RPMI8226 (cell line): ENCODE results near the gene RAX.

Experiments used
- DNase-seq: peaks from one replicate; pipeline ENCODE4 v3.0.0-alpha.2; 2015

Gene RAX

DNA sequence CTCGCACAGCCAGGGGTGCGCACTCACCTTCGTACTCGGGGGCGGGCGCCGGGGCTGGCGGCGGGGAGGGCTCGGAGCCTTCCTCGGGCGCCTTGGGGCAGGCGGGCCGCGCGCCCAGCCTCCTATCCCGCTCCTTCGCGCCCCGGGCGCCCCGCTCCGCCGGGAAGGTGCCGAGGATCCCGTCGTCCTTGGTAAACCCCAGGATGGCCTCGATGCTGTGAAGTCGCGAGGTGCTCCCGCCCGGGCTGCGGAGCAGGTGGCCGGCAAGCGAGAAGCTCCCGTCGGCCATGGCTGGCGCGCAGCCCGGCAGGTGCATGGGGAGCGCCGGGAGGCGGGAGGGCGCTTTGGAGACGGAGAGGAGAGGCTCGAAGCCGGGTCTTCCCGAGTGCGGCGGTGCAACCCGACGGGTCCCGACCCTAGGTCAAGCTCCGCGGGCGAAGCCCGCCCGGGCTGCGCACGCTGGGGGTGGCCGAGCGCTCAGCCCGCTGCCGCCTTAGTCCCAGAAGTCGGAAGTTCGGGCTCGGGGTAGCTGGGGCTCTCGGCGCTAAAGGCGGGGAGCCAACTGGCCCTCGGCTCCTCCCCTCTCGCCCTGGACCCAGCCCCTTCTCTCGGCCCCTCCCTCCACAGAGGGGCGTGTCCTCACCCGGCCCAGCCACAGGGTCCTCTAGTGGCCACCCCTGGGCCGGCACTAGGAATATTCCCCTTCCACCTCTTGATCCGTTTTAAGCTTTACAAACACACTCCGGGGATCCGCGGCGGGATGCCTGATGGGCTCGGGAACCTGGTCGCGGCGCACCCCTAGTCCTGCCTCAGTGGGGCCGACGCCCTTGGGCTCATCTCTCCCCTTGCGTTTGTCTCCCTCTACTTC, at the start of gene RAX:
RAX (minus strand) TSS at position 564 of the 868 bp plus-strand sequence; CDS start at position 316, 248 bp downstream.
- DNase-seq: no peak

DNA sequence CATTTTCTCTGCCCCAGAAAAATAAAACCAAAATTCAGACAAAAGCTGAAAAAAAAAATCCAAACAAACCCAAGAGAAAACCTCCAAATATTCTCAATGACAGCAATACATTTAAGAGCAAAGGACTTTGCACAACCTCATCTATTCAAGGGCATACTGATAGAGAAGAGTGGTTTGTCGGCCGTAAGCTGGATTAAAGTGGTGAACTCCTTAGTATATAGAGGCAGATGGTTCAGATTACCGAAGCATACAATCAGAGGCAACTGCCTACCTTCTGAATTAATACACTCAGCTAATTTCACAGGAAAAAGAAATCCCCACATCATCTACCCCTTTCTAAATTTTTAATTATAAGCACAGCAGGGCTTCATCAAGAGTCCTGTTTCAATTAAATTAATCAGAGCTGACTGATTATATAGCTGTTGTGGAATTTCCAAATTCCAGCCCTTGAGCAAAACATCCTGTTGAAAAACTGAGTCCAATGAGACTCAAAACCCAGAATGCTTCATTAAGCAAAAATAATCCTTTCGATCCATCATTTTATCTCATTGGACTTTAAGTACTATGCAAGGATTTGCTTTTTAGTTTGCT, 45.3 kb upstream of the RAX start, which contains the start of gene CPLX4:
CPLX4 (minus strand) TSS at position 190 of the 591 bp plus-strand sequence; CDS start at position 3, 187 bp downstream.
- no peak for DNase-seq

DNA sequence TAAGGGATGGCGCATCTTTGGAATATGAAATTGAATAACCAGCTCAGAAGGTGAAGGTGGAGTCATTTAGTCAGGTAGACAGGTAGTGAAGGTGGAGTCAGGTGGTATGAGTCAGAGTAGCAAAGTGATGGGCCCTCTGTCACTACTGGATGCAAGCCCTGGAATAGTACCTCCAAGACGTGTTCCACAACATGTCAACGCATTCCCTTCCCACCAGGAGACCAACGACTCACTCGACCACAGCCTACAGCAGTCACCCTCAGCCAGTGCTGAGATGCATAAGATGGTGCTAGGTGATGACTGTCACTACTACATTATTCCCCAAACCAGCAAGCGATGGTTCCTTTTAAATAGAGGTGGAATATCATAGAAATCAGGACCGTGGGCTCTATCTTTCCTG, 38.4 kb upstream of the RAX start:
- no peak for DNase-seq

DNA sequence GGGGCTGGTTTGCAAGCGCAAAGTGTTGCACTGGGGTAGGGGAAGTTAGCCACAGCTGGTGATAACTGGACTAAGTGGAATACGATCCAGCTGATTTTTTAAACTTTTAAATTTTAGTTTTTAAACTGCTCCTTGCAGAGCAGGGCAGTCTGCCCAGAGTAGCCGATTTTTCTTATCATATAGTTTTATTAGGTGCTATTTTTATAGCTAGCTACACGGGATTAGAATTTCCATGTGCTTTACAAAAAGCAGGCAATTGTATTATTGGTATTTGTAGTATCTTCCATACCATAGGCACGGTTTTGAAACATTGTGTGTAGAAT, 35.6 kb upstream of the RAX start:
- DNase-seq: no peak

DNA sequence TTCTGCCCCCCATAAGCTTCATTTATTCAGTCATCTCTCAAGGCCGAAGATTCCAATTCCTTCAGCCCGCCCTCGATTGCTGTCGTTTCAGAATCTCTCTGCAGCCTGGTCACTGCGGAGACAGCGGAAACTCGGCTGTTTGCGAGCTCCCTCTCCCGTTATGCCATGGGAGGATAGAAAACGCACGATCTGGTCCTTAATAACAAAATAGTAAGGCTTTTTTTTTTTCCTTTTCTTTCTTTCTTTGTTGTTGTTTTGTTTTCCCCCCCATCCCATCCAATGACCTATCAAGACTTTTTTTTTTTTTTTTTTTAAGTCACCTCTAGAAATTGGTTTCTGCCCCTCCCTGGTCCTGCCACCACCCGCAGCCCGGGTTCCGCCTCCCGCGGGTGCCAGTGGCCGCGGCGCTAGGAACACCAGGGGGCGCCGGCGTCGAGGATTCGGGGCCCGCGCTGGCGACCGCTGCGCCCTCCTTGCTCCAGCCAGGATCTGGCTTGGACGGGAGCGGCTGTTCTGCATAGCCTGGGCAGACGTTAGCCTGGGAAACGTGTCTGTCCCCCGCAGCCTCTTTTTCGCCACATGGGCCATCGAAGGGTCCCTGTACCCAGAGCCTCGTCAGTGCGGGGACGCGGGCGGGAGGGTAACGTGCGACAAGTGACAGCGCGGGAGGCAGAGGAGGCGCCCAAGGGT, 35.1 kb upstream of the RAX start:
- peak; percentile 82 for DNase-seq

DNA sequence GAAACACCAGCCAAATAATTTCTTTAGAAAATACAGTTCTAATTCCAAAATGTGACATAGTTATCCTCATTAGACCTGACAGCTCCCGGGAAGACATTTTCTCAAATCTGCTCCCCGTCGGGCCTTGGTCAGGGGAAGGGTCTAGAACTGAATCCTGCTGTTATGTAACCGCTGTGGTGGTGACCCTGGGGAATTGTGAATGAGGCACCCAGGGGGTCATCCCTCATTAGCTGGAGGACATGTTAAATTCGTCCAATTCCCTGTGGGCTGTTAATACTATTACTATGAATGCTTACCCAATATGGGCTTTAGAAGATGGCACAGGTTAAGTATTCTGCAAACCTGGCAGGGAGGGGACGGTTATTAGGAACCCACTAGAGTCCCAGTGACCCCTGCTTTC, 33.4 kb upstream of the RAX start:
- DNase-seq: no peak

DNA sequence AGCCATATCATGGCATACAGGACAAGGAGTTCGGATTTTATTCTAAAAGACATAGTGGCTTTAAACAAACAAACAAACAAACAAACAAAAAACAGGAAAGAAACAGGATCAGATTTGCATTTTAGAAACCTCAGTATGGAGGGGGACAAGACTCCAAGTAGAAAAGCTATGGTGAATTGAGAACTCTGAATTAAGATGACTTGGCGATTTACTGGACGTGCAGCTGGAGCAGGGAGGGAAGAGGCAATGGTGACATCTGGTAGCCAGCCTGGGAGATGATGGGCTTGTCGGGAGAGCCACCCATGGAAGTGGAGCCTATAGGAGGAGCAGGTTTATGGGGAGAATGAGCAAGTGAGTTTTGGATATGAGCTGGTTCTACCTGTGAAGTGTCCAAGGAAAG, 32.0 kb upstream of the RAX start:
- no peak for DNase-seq

DNA sequence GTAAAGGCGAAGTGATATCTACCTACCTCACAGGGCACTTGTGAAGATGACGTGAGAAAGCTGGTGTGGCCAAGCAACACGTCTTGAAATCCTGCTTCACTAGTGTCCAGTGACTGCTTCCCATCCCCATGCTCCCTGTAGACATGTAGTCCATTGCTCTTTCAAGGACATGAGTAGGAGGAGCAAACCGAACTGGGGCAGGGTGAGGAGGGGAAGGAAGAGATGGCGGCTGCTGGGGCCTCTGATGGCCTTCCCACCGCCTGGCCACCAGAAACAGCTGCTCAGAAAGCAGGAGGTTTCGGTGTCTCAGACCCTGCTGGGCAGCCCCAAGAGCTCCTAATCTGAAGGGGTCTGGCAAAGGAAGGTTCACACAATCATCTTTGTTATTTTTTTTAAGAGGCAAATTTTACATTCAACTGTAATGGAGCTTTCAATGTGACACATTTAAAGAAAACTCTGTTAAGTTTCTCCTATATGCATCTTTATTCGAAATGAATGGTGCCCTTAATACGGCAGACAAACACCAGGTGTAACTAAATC, 30.5 kb upstream of the RAX start:
- no peak for DNase-seq

DNA sequence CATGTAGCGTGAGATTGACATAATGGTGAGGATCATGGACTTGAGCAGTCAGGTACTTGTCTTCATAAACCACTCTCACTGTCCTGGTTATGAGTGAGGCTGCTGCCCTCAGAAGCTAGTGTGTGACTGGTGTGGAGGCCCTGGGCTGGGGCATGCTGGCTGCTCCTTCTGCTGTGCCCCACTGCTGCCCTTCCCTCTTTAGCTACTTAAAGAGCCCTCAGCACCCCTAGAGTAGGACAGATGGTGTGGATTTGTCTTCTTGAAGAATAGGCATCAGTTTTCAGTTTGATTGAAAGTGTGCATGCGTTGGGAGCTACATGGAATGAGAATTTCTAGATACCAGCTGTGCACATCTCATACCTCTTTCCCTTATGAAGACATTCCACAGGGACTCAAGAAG, 29.8 kb upstream of the RAX start:
- DNase-seq: no peak

DNA sequence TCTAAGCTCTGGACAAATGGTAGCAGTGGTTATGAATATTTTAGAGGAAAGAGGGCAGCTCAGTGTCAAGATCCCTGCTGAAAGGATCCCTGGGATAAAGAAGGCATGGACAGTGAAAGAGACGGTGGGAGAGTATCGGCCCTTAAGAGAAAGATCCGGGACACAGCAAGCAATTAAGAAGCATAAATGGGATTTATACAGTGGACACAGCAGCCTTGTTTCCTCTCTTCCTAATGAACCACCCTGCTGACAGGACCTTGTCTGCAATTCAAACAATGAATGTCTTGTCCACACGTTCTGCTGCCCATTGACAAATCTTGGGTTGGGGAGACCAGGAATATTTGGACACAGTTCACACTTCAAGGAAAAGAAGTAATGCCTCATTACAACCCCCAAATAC, 28.7 kb upstream of the RAX start:
- no peak for DNase-seq

DNA sequence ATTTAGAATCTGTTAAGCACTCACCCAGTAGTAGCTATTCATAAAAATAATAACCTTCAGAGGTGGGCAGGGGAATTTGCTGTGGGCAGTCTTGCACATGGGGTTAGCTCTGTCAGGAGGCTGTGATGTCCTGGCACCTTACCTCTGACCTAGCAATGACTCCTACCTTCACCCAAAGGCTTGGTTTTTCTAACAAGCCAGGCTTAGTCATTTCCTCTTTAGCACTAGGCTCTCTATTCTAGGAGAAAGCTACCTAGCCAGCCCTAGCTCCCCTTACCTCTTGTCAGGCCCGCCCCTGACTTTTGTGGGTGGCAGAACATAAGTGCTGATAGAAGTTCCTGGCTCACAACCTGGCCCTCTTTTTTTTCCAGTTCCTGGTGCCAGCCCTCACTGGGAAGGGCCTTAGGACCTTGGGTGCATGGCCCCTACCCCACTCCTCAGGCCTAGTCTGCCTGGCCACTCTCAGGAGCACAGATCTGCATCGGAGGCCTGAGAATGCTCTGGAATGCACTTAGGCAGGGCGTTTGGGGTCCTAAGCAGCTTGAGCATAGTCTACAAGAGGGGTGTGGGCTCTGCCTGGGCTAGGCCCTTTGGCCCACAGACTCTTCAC, 27.5 kb upstream of the RAX start:
- DNase-seq: no peak

DNA sequence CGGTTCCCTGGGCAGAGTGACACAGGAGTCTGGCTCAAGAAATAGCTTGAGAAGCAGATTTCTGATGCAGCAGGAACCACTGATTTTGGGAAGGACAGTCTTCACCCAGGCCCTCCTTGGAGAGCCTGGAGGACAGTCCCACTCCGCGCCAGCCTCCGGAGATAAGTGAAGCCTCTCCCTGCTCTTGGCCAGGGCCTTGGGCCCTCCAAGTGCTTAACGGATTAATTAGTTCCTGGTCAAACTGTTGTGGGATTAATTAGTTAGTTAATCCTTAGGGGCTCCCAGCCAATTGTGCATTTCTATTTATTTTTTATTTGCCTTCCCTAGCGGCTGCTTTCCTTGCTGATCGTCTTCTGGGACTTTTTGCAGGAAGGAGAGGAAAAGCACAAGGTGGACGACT, 25.6 kb upstream of the RAX start:
- no peak for DNase-seq

DNA sequence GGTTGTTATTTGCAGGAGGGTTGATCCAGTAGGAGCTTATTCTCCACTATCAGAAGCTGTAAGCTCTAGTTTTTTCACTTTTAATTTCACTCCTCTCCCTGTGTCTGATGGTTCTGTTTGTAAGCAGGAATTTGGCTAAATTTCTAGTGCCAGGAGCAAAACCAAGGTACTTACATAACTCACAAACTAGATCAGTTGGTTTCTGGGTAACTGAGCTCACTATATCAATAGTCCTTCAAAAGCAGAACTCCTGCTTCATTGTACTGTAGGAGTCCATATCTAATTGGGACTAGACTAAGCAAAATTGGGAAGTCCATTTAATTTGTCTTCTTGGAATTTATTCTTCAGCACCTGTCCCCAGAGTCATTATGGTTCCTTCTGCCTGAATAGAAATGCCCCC, 20.1 kb upstream of the RAX start:
- DNase-seq: no peak

DNA sequence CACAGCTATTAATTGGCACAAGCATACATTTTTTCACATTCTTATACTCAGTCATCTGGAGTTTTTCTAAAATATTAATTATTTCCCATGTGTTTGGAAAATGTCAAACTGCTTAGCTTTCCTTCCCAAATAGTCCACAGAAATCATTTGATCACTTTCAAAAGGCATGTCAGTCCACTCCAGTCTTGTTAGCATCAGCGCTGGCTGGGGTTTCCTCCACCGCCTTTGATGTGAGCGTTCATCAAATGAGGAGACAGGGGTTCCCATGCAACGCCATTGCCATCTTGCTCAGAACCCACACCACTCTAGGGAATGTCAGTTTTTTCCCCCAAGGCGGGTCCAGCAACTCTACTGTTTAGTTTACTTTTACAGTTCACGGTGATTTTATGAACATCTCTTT, 13.1 kb upstream of the RAX start:
- no peak for DNase-seq

DNA sequence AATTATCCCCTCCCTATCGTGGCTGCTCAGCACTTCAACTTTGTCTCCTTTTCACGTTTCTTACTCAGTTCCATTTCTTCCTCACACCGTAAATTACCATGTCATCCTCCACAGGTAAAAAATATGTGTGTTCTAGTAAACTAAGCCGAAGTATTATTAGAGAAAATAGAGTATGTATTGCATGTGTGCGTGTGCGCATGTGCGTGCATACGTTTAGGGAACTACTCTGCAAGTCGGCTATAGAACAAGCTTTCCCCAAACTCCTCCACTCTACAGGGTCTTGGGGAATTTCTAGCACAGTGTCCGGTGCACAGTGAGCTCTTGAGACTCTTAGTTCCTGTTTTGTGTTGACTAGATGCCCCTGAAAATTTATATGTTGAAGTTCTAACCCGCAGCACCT, 9.1 kb upstream of the RAX start:
- no peak for DNase-seq

DNA sequence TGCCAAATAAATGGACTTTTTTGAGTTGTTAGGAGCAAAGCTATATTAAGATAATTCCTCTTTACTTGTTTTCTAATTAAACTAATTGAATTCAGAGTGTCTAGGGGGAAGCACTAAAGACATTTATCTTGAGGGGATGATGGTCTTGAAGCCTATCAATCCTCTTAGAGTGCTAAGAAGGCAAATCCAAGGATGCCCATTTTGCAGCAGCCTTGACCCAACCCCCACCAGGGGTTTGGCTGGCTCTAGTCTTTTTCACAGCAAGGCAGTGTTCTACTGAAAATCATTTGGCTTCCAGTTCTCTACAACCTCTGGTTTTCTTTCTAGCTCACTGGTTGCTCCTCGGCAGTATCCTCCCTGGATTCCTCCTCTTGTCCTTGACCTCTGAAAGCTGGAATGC, 6.5 kb upstream of the RAX start:
- DNase-seq: no peak

DNA sequence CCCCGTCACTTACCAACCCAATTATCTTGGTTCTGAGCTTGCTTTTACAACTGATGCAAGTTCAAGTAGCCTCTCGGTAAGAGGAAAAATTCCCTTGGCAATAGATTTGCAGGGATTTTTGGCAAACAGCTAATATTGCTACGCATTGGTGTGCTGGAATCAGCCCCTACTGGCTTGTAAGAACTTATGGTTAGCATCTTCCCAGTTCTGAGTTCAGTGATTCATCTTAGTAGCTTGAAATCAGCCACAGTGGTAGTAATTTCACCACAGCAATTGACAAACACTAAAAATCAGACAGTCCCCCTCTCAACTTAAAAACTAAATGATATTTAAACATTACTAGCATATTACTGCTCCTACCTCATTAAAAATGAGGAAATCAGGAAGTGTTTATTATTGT, 5.9 kb upstream of the RAX start:
- DNase-seq: no peak

DNA sequence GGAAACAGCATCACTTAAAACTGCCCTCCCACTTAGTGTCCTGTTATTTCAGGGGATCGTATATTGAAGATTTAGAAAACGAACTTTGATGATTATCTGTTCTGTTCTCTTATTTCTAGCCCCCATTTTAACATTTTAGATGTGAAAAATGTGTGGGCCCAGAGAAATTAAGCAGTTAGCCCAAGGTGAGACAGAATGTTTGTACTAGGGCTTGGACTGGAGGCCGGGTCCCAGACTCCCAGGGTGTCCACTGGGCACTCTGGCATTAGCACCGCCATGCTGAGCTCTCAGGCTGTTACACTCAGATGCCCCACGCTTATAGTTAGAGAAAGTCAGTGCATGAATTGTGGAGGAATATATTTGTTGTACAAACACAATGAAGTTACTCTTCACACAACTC, 5.5 kb upstream of the RAX start:
- DNase-seq: no peak

DNA sequence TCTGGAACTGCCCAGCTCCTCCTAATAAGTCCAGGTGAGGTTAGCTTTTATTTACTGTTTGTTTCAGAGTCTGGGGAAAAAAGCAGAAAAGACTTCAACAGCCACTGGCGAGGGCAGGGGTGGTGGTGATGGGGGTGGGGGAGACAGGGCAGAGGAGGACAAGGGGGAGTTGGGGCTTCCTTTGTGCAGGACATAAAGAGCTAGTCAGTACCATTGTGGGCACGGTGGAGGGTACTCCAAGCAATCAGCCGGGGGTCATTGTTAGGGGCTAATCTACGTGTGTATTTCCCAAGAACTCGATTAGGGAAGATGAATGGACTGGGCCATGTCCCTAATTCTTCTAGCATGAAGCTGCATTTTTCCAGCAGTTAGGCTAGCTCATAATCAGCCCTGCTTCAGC, 2.8 kb upstream of the RAX start:
- DNase-seq: no peak

DNA sequence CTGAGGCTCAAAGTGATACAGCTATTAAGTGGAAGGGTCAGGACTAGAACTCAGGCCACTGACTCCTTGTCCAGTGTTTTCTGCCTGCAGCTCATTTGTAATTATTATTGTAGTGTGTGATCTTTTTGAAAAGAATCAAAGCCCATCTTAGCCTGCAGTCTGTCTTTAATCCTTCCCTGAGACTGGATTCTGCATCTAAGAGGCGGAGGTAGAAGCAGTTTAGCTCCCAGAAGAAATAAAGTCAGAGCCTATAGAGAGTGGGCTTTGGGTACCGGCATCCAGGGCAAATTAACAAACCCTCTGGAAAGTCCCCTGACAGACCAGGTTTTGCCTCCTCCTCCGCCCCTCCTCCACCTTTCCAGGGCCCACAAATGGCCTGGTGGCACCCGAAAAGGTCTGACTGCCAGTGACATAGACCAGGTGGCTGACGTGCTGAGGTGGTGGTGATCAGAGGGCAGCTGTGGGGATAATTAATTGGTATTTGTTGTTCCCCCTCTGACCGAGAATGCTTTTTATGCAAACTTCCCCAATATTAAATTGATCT, 2.2 kb upstream of the RAX start:
- no peak for DNase-seq

DNA sequence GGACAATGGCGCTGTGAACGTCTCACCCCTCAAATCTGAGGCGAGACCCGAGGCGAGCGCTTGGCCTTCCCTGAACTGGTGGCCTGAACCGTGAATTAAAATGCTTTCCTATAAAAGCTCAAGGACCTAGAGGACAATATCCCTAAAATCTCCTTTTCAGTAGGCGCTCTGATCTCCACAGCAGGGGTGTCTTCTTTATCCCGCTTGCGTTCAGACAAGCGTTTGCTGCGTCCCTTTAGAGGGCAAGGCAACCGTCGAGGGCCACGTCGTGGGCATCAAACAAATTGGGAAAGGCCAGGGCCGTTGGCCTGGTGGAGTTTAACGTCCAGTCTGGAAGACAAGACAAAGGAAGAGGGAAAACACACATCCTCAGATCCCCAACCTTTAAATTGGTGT, 1.3 kb upstream of the RAX start:
- DNase-seq: no peak

DNA sequence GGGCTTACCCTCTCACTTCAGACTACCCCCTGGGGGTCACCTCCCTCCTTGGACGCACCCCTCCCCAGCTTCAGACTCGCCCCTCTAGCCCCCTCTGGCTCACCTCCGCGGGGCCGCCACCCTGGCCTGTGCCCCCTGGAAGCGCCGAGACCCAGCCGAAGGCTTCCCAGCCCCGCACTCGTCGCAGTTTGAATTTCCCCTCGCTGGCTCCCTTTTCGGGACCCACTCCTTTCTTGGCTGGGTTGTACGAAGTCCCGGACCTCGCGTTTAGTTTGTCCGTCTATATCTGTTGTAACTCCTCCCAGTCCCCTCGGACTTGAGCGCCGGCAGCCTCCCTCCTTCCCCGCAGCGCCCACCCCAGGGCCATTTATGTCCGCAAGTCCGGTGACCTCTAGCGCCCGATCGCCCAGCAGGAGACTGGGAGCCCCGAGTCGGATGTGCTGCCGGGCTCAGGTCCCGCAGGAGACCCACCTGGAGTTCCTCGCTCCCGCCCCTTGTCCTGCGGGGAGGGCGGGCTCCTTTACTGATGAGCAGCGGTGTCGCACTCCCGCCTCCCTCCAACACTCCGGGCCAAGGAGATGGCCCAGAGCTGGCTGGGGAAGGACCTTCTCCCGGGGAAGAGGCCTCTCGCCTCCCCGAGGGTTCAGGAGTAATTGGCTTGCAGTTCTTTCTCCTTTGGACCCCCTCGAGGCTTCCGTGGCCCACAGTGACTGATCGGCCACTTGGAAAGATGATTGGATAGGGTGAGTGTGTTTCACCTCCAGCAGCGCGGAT, 692 bp upstream of the RAX start:
- no peak for DNase-seq
